Fibroblast of pulmonary artery (primary cell): ENCODE measurements around the gene RBM34.

Experiments
- DNase-seq: peaks from one replicate; pipeline ENCODE4 v3.0.0-alpha.2; 2010; ENCODE audit warnings: low read depth
- H3K4me3 ChIP-seq: replicated peaks from 2 replicates; pipeline ENCODE4 v1.5.1; 2011; ENCODE audit warnings: low read depth, mild to moderate bottlenecking, control low read depth, low read length, moderate library complexity
- CTCF ChIP-seq: IDR thresholded peaks from 2 replicates; pipeline ENCODE4 v1.5.1; 2011; ENCODE audit warnings: mild to moderate bottlenecking, control low read depth, low read length, inconsistent platforms; ENCODE audit errors: missing control alignments

RBM34 gene

GRCh38 chr1:235190431-235190830 lies 29.4 kb upstream of the RBM34 start:
- no peak for TF ChIP-seq CTCF
- no peak for DNase-seq
- H3K4me3 ChIP-seq = no peak overlapping the region

DNA sequence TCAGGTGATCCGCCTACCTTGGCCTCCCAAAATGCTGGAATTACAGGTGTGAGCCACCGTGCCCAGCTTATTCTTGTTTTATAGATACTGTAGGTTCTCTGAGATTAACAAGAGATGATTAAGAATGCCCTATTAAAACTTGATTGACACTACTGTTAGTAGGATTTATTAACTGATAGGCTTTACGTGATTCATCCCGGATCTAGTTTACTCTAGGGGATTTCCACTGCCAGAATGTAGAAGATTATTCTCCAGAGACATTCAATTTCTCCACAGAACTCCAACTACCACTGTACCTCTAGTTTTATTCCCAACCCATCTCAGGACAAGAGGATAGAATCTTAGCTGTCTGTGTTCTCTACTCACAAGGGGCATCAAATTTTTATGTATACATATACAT lies 26.3 kb upstream of the RBM34 start:
- H3K4me3 ChIP-seq = no peak overlapping the region
- TF ChIP-seq CTCF = no peak
- no peak for DNase-seq

DNA sequence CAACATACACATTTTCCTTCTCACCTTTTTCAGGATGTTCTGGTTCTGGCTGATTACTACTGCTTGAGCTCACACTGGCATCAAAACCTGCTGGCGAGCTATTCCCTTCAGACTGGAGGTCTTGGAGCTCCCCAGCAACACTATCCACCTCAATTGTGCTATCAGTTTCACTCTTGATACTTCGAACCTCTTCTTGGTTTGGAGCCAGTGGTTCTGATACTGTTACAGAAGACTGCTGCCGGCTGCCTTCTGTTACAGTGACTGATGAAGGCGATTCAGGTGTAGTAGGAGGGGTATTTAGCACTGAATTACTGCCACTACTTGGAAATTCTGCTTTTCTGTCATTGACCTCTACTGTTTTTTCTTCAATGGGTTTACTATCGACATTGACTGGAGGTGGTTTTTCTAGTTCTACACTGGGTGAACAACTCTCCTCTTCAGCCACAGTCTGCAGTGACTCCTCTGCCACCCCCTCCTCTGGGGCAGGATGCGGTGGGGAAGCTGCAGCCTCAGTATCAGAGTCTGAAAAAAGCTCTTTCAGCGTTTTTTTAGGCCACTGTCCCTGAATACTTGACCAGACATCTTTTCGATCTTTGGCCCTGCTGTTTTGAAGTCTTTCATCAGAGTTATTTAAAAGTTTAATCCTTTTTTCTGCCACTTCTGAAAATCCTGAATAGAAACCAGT lies 20.7 kb upstream of the RBM34 start:
- no peak overlapping the region for H3K4me3 ChIP-seq
- no peak for TF ChIP-seq CTCF
- DNase-seq = no peak

GRCh38 chr1:235180916-235181460 lies 19.9 kb upstream of the RBM34 start:
- no peak for TF ChIP-seq CTCF
- DNase-seq = no peak
- H3K4me3 ChIP-seq = no peak overlapping the region

GRCh38 chr1:235176486-235176885 lies 15.4 kb upstream of the RBM34 start:
- DNase-seq = no peak
- H3K4me3 ChIP-seq = no peak overlapping the region
- TF ChIP-seq CTCF = no peak

DNA sequence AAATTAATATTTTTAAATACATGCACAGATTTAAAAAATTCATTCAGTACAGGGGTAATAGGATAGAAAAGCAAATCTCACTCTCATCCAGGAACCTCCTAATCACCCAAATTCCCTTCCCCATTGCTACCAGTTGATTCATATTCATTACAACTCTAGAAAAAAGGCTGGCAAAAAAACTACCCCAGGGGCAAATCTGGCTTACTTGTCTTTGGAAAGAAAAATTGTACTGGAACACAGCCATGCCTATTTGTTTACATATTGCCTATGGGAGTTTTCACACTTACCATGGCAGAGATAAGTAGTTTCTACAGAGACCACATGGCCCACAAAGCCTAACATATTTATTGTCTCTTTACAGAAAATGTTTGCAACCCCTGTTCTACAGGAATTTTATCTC lies 8.9 kb upstream of the RBM34 start:
- no peak overlapping the region for H3K4me3 ChIP-seq
- no peak for DNase-seq
- no peak for TF ChIP-seq CTCF

DNA sequence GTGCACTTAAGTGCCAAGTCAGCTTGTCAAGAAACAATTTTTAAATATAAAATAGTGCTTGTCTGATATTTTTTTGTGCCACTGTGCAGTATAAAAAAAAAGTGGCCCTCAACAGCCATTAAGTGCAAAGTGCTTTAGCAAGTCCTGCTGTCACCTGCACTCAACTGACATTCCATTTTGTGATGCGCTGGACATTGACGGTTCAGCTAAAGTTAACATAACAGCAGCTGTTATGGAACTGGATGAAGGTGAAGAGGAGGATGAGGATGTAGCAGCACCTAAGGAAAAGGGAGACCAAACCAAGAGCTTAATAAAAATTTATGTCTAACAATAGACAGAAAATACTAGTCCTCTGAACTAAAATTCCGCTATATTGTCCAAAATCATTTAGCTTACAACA lies 7.3 kb upstream of the RBM34 start:
- no peak for TF ChIP-seq CTCF
- H3K4me3 ChIP-seq = no peak overlapping the region
- no peak for DNase-seq
